K562 (cell line): ENCODE results near the gene INSL3. TPM values are rescaled to one million over a fixed set of nuclear protein-coding genes. Genes with fewer than 3 reads are reported as not detected.

Source experiments
- CBX3 ChIP-seq, 2 experiments: IDR thresholded peaks; 1 replicate in 1 of 2; 2 replicates in 1 of 2; pipeline ENCODE4 v1.6.1; 2012; ENCODE audit warnings: inconsistent platforms in 2 of 2, low read length in 2 of 2, borderline replicate concordance in 1 of 2, control low read depth in 1 of 2
- CC2D1A ChIP-seq: fragments of 450-650 bp; IDR thresholded peaks from 2 replicates; pipeline ENCODE4 v1.6.1; 2017; ENCODE audit warnings: mild to moderate bottlenecking
- CCNT2 ChIP-seq: IDR thresholded peaks from 2 replicates; pipeline ENCODE4 v1.6.1; 2011; ENCODE audit warnings: borderline replicate concordance, low read depth, mild to moderate bottlenecking, moderate library complexity, mixed read lengths, low read length; ENCODE audit not compliant: insufficient read length; ENCODE audit errors: extremely low read depth
- DPF2 ChIP-seq: fragments of 450-650 bp; IDR thresholded peaks from 2 replicates; pipeline ENCODE4 v1.6.1; 2016
- EP300 ChIP-seq: IDR thresholded peaks from 2 replicates; pipeline ENCODE4 v1.6.1; 2012; ENCODE audit warnings: low read length, improper control_type of control experiment
- FOXA1 ChIP-seq: fragments of 450-650 bp; IDR thresholded peaks from 2 replicates; pipeline ENCODE4 v1.6.1; 2016; ENCODE audit warnings: mild to moderate bottlenecking, borderline replicate concordance
- HDAC1 ChIP-seq, 2 experiments: fragments of 450-650 bp; IDR thresholded peaks; 2 replicates each; pipeline ENCODE4 v1.6.1; 2016 to 2017; ENCODE audit warnings: inconsistent platforms in 1 of 2, mild to moderate bottlenecking in 1 of 2, moderate library complexity in 1 of 2
- HLTF ChIP-seq: fragments of 450-650 bp; IDR thresholded peaks from 2 replicates; pipeline ENCODE4 v1.6.1; 2016
- KLF16 ChIP-seq: IDR thresholded peaks from 2 replicates; pipeline ENCODE4 v1.6.1; 2016; ENCODE audit warnings: antibody characterized with exemption
- LARP7 ChIP-seq: fragments of 450-650 bp; IDR thresholded peaks from 2 replicates; pipeline ENCODE4 v1.6.1; 2016
- MAFG ChIP-seq: fragments of 450-650 bp; conservative IDR thresholded peaks from 2 replicates; pipeline ENCODE4 v1.6.1; 2016; ENCODE audit warnings: missing genetic modification characterization, missing compliant biosample characterization
- MCM7 ChIP-seq, 2 experiments: fragments of 450-650 bp; IDR thresholded peaks; 2 replicates each; pipeline ENCODE4 v1.6.1; 2016 to 2018
- NFE2L1 ChIP-seq: fragments of 450-650 bp; IDR thresholded peaks from 2 replicates; pipeline ENCODE4 v1.6.1; 2016; ENCODE audit warnings: missing genetic modification characterization, low read depth, mild to moderate bottlenecking, missing compliant biosample characterization, moderate library complexity, borderline replicate concordance
- RAD21 ChIP-seq, 2 experiments: fragments of 250-450 bp in 1 of 2; fragments of 450-650 bp in 1 of 2; sonication (Bioruptor Pico) in 1 of 2; formaldehyde crosslinking in 1 of 2; IDR thresholded peaks in 1 of 2; conservative IDR thresholded peaks in 1 of 2; 2 replicates each; pipeline versions ENCODE4 v1.4.0 to v1.8.0; 2020 to 2022; ENCODE audit warnings: mild to moderate bottlenecking in 2 of 2, moderate library complexity in 1 of 2
- RAD51 ChIP-seq: fragments of 450-650 bp; IDR thresholded peaks from 2 replicates; pipeline ENCODE4 v1.7.1; 2016; ENCODE audit warnings: low read depth, mild to moderate bottlenecking, borderline replicate concordance
- ZNF12 ChIP-seq: sonication (generic); formaldehyde crosslinking; IDR thresholded peaks from 2 replicates; pipeline ENCODE4 v1.4.0; 2020; ENCODE audit warnings: mild to moderate bottlenecking, missing genetic modification reagents
- ZNF232 ChIP-seq: sonication (generic); formaldehyde crosslinking; IDR thresholded peaks from 2 replicates; pipeline ENCODE4 v1.8.0; 2022; ENCODE audit warnings: mild to moderate bottlenecking, missing genetic modification reagents
- polyA plus RNA-seq, 8 experiments: library from polyadenylated mRNA; depleted of rRNA in 4 of 8; stranded (reverse) in 5 of 8; unstranded in 3 of 8; fragments of >200 nt; fragmentation: Nextera tagmentation in 2 of 8; fragmentation: Illumina TruSeq in 1 of 8; extraction: Ambion mirVana in 2 of 8; extraction: Trizol in 1 of 8; gene quantifications; 2 replicates each; pipeline versions ENCODE4 v1.2.1 to v1.2.3, GENCODE V29; 2011 to 2014; ENCODE audit warnings: inconsistent platforms in 1 of 8, missing spikeins in 1 of 8
- total RNA-seq, 7 experiments: library from RNA; depleted of rRNA in 6 of 7; stranded (reverse); fragments of >200 nt in 6 of 7; fragmentation: Illumina TruSeq in 2 of 7; extraction: Trizol in 2 of 7; gene quantifications; 2 replicates each; pipeline versions ENCODE4 v1.2.1 to v1.2.3, GENCODE V29; 2011 to 2021; ENCODE audit warnings: low replicate concordance in 1 of 7
- TF ChIP-seq, protein P1 (sequence below): fragments of 250-450 bp; sonication (Bioruptor Pico); IDR thresholded peaks from 2 replicates; pipeline ENCODE4 v1.4.0; 2020
- TF ChIP-seq, protein P2 (sequence below): fragments of 250-450 bp; sonication (Bioruptor Pico); IDR thresholded peaks from 2 replicates; pipeline ENCODE4 v1.9.0; 2021; ENCODE audit warnings: mild to moderate bottlenecking, inconsistent platforms
- TF ChIP-seq, protein P3 (sequence below): fragments of 450-650 bp; IDR thresholded peaks from one replicate; pipeline ENCODE4 v1.6.1; 2018; ENCODE audit warnings: mild to moderate bottlenecking, moderate library complexity; ENCODE audit not compliant: partially characterized antibody

Gene INSL3
- total and polyA plus RNA-seq, 9 of the 15 experiments (the other 6 are each of a cell fraction or from before 2014, with no cell fraction given), result not detected

DNA sequence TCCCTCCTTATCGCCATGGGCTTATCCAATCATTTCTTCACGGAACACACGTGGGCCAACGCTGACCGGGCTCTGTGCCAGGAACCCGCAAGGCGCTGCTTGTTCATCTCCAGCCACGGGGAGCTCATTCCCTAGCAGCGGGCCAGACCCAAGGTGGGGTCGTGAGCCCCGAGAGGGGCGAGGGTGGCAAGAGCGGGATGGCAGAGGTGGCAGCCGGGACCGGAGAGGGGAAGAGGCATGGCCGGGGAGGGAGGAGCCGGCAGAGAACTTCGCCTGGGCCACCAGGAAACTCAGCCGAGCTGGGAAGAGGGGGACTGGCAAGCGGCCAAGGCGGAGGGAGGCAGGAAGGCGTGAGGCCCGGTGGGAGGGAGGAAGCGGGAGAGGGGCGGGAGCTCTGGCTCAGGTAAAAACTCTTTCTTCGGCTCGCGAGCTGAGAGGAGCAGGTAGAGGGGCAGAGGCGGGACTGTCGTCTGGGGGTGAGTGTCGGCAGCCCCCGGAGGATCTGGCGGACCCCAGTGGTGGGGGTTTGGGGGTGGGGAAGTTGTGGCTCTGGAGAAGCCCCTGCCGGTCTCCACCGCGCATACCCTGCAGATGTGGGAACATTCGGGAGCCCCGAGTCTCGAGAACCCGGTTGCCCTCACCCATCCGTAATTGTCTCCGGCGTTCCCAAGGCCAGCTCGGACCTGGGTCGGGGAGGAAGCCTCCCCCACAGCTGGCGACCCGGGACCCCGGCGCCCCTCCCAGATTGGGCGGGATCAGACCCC, 26.4 kb downstream of the INSL3 start, which contains the start of gene B3GNT3 (continued):
- TF ChIP-seq, protein P1, sequence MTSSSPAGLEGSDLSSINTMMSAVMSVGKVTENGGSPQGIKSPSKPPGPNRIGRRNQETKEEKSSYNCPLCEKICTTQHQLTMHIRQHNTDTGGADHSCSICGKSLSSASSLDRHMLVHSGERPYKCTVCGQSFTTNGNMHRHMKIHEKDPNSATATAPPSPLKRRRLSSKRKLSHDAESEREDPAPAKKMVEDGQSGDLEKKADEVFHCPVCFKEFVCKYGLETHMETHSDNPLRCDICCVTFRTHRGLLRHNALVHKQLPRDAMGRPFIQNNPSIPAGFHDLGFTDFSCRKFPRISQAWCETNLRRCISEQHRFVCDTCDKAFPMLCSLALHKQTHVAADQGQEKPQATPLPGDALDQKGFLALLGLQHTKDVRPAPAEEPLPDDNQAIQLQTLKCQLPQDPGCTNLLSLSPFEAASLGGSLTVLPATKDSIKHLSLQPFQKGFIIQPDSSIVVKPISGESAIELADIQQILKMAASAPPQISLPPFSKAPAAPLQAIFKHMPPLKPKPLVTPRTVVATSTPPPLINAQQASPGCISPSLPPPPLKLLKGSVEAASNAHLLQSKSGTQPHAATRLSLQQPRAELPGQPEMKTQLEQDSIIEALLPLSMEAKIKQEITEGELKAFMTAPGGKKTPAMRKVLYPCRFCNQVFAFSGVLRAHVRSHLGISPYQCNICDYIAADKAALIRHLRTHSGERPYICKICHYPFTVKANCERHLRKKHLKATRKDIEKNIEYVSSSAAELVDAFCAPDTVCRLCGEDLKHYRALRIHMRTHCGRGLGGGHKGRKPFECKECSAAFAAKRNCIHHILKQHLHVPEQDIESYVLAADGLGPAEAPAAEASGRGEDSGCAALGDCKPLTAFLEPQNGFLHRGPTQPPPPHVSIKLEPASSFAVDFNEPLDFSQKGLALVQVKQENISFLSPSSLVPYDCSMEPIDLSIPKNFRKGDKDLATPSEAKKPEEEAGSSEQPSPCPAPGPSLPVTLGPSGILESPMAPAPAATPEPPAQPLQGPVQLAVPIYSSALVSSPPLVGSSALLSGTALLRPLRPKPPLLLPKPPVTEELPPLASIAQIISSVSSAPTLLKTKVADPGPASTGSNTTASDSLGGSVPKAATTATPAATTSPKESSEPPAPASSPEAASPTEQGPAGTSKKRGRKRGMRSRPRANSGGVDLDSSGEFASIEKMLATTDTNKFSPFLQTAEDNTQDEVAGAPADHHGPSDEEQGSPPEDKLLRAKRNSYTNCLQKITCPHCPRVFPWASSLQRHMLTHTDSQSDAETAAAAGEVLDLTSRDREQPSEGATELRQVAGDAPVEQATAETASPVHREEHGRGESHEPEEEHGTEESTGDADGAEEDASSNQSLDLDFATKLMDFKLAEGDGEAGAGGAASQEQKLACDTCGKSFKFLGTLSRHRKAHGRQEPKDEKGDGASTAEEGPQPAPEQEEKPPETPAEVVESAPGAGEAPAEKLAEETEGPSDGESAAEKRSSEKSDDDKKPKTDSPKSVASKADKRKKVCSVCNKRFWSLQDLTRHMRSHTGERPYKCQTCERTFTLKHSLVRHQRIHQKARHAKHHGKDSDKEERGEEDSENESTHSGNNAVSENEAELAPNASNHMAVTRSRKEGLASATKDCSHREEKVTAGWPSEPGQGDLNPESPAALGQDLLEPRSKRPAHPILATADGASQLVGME (CRISPR knock-in tag), result no peak
- TF ChIP-seq CC2D1A, result peak; percentile 52; the same call in 1 of the 2 replicates
- TF ChIP-seq HLTF, result no peak
- no peak; the same call in 1 of the 2 replicates for TF ChIP-seq LARP7
- peak in 1 of 2 experiments; percentile 74; a peak in 2 of 4 replicates for TF ChIP-seq HDAC1 (IDR thresholded peaks at IDR 0.05)
- TF ChIP-seq NFE2L1 (tag), result no peak
- TF ChIP-seq KLF16, result no peak
- peak in 1 of 2 experiments; percentile 5; a peak in 1 of 4 replicates for TF ChIP-seq RAD21 (CRISPR knock-in tag; conservative IDR thresholded peaks at IDR 0.05 in 1 of 2, IDR thresholded peaks at IDR 0.05 in 1 of 2)
- TF ChIP-seq ZNF12 (CRISPR knock-in tag), result no peak
- TF ChIP-seq, protein P2, sequence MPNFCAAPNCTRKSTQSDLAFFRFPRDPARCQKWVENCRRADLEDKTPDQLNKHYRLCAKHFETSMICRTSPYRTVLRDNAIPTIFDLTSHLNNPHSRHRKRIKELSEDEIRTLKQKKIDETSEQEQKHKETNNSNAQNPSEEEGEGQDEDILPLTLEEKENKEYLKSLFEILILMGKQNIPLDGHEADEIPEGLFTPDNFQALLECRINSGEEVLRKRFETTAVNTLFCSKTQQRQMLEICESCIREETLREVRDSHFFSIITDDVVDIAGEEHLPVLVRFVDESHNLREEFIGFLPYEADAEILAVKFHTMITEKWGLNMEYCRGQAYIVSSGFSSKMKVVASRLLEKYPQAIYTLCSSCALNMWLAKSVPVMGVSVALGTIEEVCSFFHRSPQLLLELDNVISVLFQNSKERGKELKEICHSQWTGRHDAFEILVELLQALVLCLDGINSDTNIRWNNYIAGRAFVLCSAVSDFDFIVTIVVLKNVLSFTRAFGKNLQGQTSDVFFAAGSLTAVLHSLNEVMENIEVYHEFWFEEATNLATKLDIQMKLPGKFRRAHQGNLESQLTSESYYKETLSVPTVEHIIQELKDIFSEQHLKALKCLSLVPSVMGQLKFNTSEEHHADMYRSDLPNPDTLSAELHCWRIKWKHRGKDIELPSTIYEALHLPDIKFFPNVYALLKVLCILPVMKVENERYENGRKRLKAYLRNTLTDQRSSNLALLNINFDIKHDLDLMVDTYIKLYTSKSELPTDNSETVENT (CRISPR knock-in tag), result no peak
- no peak for TF ChIP-seq EP300
- TF ChIP-seq FOXA1, result no peak
- peak in 1 of 2 experiments; percentile 63; a peak in 1 of 3 replicates for TF ChIP-seq CBX3 (IDR thresholded peaks at IDR 0.05; ENCODE audit: borderline replicate concordance in 1 of 2, low read length in 2 of 2)
- TF ChIP-seq RAD51, result peak; percentile 38; the same call in 1 of the 2 replicates
- no peak for TF ChIP-seq MCM7 (IDR thresholded peaks at IDR 0.05)
- TF ChIP-seq, protein P3, sequence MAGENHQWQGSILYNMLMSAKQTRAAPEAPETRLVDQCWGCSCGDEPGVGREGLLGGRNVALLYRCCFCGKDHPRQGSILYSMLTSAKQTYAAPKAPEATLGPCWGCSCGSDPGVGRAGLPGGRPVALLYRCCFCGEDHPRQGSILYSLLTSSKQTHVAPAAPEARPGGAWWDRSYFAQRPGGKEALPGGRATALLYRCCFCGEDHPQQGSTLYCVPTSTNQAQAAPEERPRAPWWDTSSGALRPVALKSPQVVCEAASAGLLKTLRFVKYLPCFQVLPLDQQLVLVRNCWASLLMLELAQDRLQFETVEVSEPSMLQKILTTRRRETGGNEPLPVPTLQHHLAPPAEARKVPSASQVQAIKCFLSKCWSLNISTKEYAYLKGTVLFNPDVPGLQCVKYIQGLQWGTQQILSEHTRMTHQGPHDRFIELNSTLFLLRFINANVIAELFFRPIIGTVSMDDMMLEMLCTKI, result no peak
- TF ChIP-seq CCNT2, result no peak
- no peak for TF ChIP-seq MAFG (tag)
- TF ChIP-seq DPF2, result peak; percentile 59
- no peak for TF ChIP-seq ZNF232 (CRISPR knock-in tag)
